ENCODE results near the gene SERPINA9.

Gene SERPINA9

GRCh38 chr14:94446126-94446525, 29.9 kb downstream of the SERPINA9 start:
- Histone ChIP-seq H3K9ac (ENCODE audit: low read length) (no peak overlapping the region), H3K4me3 (ENCODE audit: low read length) (no peak overlapping the region), H3K4me1 (ENCODE audit: low read length) (peaks cover 6% of the 10 kb centered on the region), H3K4me2 (ENCODE audit: low read length) (no peak overlapping the region), H3K79me2 (ENCODE audit: low read length) (no peaks in the 10 kb centered on the region), H3K9me3 (ENCODE audit: insufficient read depth, low read length) (no peaks in the 10 kb centered on the region), H3K36me3 (replicated peaks; ENCODE audit: low read depth, low read length) (no peaks in the 10 kb centered on the region), H4K20me1 (ENCODE audit: insufficient read depth, low read length) (no peaks in the 10 kb centered on the region), H2AFZ (ENCODE audit: low read depth, low read length) (no peak overlapping the region), H3K27me3 (ENCODE audit: low read depth, low read length) (peaks cover 12% of the 10 kb centered on the region), H3K27ac (ENCODE audit: low read length) (no peak overlapping the region)
- no peak for TF ChIP-seq EZH2phosphoT487 (IDR thresholded peaks at IDR 0.05; ENCODE audit: low read depth)
- TF ChIP-seq CTCF (IDR thresholded peaks at IDR 0.05; ENCODE audit: low read depth, low read length), result no peak

GRCh38 chr14:94445003-94445402, 31.0 kb downstream of the SERPINA9 start:
- H3K9me3 ChIP-seq (ENCODE audit: insufficient read depth, low read length), result no peaks in the 10 kb centered on the region
- no peak overlapping the region for H3K4me2 ChIP-seq (ENCODE audit: low read length)
- H3K27me3 ChIP-seq (ENCODE audit: low read depth, low read length), result peaks cover under 1% of the 10 kb centered on the region
- no peak for TF ChIP-seq CTCF (IDR thresholded peaks at IDR 0.05; ENCODE audit: low read depth, low read length)
- H4K20me1 ChIP-seq (ENCODE audit: insufficient read depth, low read length), result no peaks in the 10 kb centered on the region
- H3K27ac ChIP-seq (ENCODE audit: low read length), result no peak overlapping the region
- no peaks in the 10 kb centered on the region for H3K36me3 ChIP-seq (replicated peaks; ENCODE audit: low read depth, low read length)
- H3K9ac ChIP-seq (ENCODE audit: low read length), result no peak overlapping the region
- H3K4me3 ChIP-seq (ENCODE audit: low read length), result no peak overlapping the region
- no peaks in the 10 kb centered on the region for H3K79me2 ChIP-seq (ENCODE audit: low read length)
- H2AFZ ChIP-seq (ENCODE audit: low read depth, low read length), result no peak overlapping the region; the same call in 1 of the 2 replicates
- no peaks in the 10 kb centered on the region for H3K4me1 ChIP-seq (ENCODE audit: low read length)

- Histone ChIP-seq H3K9ac (ENCODE audit: low read length) (no peak overlapping the region), H3K4me2 (ENCODE audit: low read length) (no peak overlapping the region), H3K36me3 (replicated peaks; ENCODE audit: low read depth, low read length) (no peaks in the 10 kb centered on the region), H4K20me1 (ENCODE audit: insufficient read depth, low read length) (no peaks in the 10 kb centered on the region), H3K9me3 (ENCODE audit: insufficient read depth, low read length) (no peaks in the 10 kb centered on the region), H2AFZ (ENCODE audit: low read depth, low read length) (no peak overlapping the region), H3K27ac (ENCODE audit: low read length) (no peak overlapping the region), H3K4me1 (ENCODE audit: low read length) (no peaks in the 10 kb centered on the region), H3K4me3 (ENCODE audit: low read length) (no peak overlapping the region), H3K27me3 (ENCODE audit: low read depth, low read length) (no peaks in the 10 kb centered on the region), H3K79me2 (ENCODE audit: low read length) (no peaks in the 10 kb centered on the region)
- TF ChIP-seq CTCF (IDR thresholded peaks at IDR 0.05; ENCODE audit: low read depth, low read length), result no peak
- TF ChIP-seq EZH2phosphoT487 (IDR thresholded peaks at IDR 0.05; ENCODE audit: low read depth), result no peak
These were observed 34.3 kb downstream of the SERPINA9 start for GRCh38 chr14:94441531-94442205.

- Histone ChIP-seq H3K27ac (ENCODE audit: low read length) (no peak overlapping the region), H3K4me1 (ENCODE audit: low read length) (no peaks in the 10 kb centered on the region), H2AFZ (ENCODE audit: low read depth, low read length) (no peak overlapping the region), H3K79me2 (ENCODE audit: low read length) (no peaks in the 10 kb centered on the region), H3K27me3 (ENCODE audit: low read depth, low read length) (no peaks in the 10 kb centered on the region), H3K9me3 (ENCODE audit: insufficient read depth, low read length) (no peaks in the 10 kb centered on the region), H3K9ac (ENCODE audit: low read length) (no peak overlapping the region), H3K4me2 (ENCODE audit: low read length) (no peak overlapping the region), H3K4me3 (ENCODE audit: low read length) (no peak overlapping the region), H4K20me1 (ENCODE audit: insufficient read depth, low read length) (no peaks in the 10 kb centered on the region), H3K36me3 (replicated peaks; ENCODE audit: low read depth, low read length) (no peaks in the 10 kb centered on the region)
- TF ChIP-seq CTCF (IDR thresholded peaks at IDR 0.05; ENCODE audit: low read depth, low read length) (no peak), EZH2phosphoT487 (IDR thresholded peaks at IDR 0.05; ENCODE audit: low read depth) (no peak)
These were observed 34.9 kb downstream of the SERPINA9 start for GRCh38 chr14:94441130-94441529.

Data from OCI-LY3 (cell line).